IMR-90 (cell line): Measurements from ENCODE around the gene HS6ST3. TPM values are rescaled to one million over a fixed set of nuclear protein-coding genes. Genes with fewer than 3 reads are reported as not detected.

ENCODE experiments used
- ATAC-seq: fragments of 200-7000 bp; cut with Tn5 transposase; 2 replicates; pipeline ENCODE4 v1.9.1; 2020; ENCODE audit warnings: low read depth, mild to moderate bottlenecking, moderate library complexity
- BruUV-seq: library from RNA; stranded (reverse); fragments of 400-500 nt; replicated peaks from 2 replicates; lab custom pipeline; 2021; lab: Mats Ljungman, UMichigan
- CTCF ChIA-PET: fragments of 300-600 bp; formaldehyde crosslinking; extraction: SDS; loops from one replicate; lab custom pipeline; 2021; ENCODE audit warnings: antibody characterized with exemption; lab: Yijun Ruan, JAX
- POLR2A ChIA-PET: fragments of 300-600 bp; sonication (Branson Sonifier 250); formaldehyde crosslinking; loops from one replicate; lab custom pipeline; 2022; ENCODE audit warnings: antibody characterized with exemption; ENCODE audit not compliant: unreplicated experiment; lab: Charles Lee
- DNase-seq: peaks from one replicate; pipeline ENCODE4 v3.0.0; 2013
- H2AFZ ChIP-seq: replicated peaks from 2 replicates; pipeline ENCODE3; 2013; ENCODE audit warnings: low read length, mild to moderate bottlenecking; ENCODE audit not compliant: poor library complexity
- H2AK5ac ChIP-seq: 2 replicates; pipeline ENCODE4 v1.6.1; 2013; ENCODE audit warnings: low read depth, low read length, inconsistent platforms
- H2AK9ac ChIP-seq: replicated peaks from 2 replicates; pipeline ENCODE3; 2013; ENCODE audit warnings: mild to moderate bottlenecking, low read depth, low read length, moderate library complexity; ENCODE audit not compliant: poor library complexity
- H2BK120ac ChIP-seq: 2 replicates; pipeline ENCODE4 v1.6.1; 2013; ENCODE audit warnings: low read depth, low read length, inconsistent platforms
- H2BK15ac ChIP-seq: 3 replicates; pipeline ENCODE4 v1.6.1; 2013; ENCODE audit warnings: low read depth, low read length, inconsistent platforms
- H2BK20ac ChIP-seq: 2 replicates; pipeline ENCODE4 v1.6.1; 2013; ENCODE audit warnings: low read depth, mild to moderate bottlenecking, inconsistent platforms, low read length, moderate library complexity
- H2BK5ac ChIP-seq: 2 replicates; pipeline ENCODE4 v1.6.1; 2013; ENCODE audit warnings: mild to moderate bottlenecking, low read depth, low read length, inconsistent platforms; ENCODE audit not compliant: poor library complexity, severe bottlenecking
- H3K14ac ChIP-seq: replicated peaks from 2 replicates; pipeline ENCODE4 v1.6.1; 2013; ENCODE audit warnings: low read depth, low read length, inconsistent platforms
- H3K18ac ChIP-seq: 2 replicates; pipeline ENCODE4 v1.6.1; 2013; ENCODE audit warnings: low read depth, low read length, control low read depth
- H3K23ac ChIP-seq: 2 replicates; pipeline ENCODE4 v1.6.1; 2013; ENCODE audit warnings: low read depth, low read length, inconsistent platforms
- H3K27ac ChIP-seq: 2 replicates; pipeline ENCODE4 v1.5.1; 2013; ENCODE audit warnings: mild to moderate bottlenecking, control low read depth, low read length; ENCODE audit not compliant: insufficient read depth
- H3K27me3 ChIP-seq: 2 replicates; pipeline ENCODE4 v1.6.1; 2013; ENCODE audit warnings: low read length; ENCODE audit not compliant: control insufficient read depth, insufficient read depth
- H3K36me3 ChIP-seq: 2 replicates; pipeline ENCODE4 v1.6.1; 2013; ENCODE audit warnings: low read length, mixed read lengths; ENCODE audit not compliant: control insufficient read depth, insufficient read depth
- H3K4ac ChIP-seq: 2 replicates; pipeline ENCODE4 v1.6.1; 2013; ENCODE audit warnings: low read depth, low read length, inconsistent platforms
- H3K4me1 ChIP-seq: 2 replicates; pipeline ENCODE4 v1.6.1; 2013; ENCODE audit warnings: low read length, mixed read lengths; ENCODE audit not compliant: control insufficient read depth, insufficient read depth
- H3K4me2 ChIP-seq: 2 replicates; pipeline ENCODE4 v1.6.1; 2013; ENCODE audit warnings: low read depth, mild to moderate bottlenecking, control low read depth, low read length, moderate library complexity
- H3K4me3 ChIP-seq: 2 replicates; pipeline ENCODE4 v1.5.1; 2013; ENCODE audit warnings: low read depth, mild to moderate bottlenecking, control low read depth, low read length, moderate library complexity; ENCODE audit not compliant: insufficient read depth
- H3K56ac ChIP-seq: 2 replicates; pipeline ENCODE4 v1.6.1; 2013; ENCODE audit warnings: low read length, inconsistent platforms; ENCODE audit not compliant: insufficient read depth; ENCODE audit errors: extremely low read depth
- H3K79me1 ChIP-seq, 2 experiments: 2 replicates each; pipeline ENCODE4 v1.6.1; 2013; ENCODE audit warnings: low read length in 2 of 2, inconsistent platforms in 1 of 2, low read depth in 1 of 2
- H3K9ac ChIP-seq: 2 replicates; pipeline ENCODE4 v1.6.1; 2013; ENCODE audit warnings: low read depth, low read length, control low read depth
- H3K9me1 ChIP-seq: 2 replicates; pipeline ENCODE4 v1.6.1; 2013; ENCODE audit warnings: low read length, inconsistent platforms; ENCODE audit not compliant: insufficient read depth
- H3K9me3 ChIP-seq: 2 replicates; pipeline ENCODE4 v1.6.1; 2013; ENCODE audit warnings: low read length; ENCODE audit not compliant: control insufficient read depth, insufficient read depth
- H4K20me1 ChIP-seq: 2 replicates; pipeline ENCODE4 v1.6.1; 2013; ENCODE audit warnings: low read length, inconsistent platforms; ENCODE audit not compliant: insufficient read depth
- H4K5ac ChIP-seq: 2 replicates; pipeline ENCODE4 v1.6.1; 2013; ENCODE audit warnings: mild to moderate bottlenecking, low read depth, low read length, control low read depth
- H4K8ac ChIP-seq, 2 experiments: 2 replicates each; pipeline ENCODE4 v1.6.1; 2013; ENCODE audit warnings: low read depth in 2 of 2, low read length in 2 of 2, control low read depth in 1 of 2, inconsistent platforms in 1 of 2
- H4K91ac ChIP-seq: 2 replicates; pipeline ENCODE4 v1.6.1; 2013; ENCODE audit warnings: low read depth, low read length, inconsistent platforms; ENCODE audit not compliant: insufficient read depth
- BHLHE40 ChIP-seq: fragments of 150-350 bp; IDR thresholded peaks from 2 replicates; pipeline ENCODE4 v1.6.1; 2016; ENCODE audit warnings: mild to moderate bottlenecking, low read depth, low read length
- CEBPB ChIP-seq: IDR thresholded peaks from 2 replicates; pipeline ENCODE4 v1.6.1; 2012; ENCODE audit warnings: low read depth, low read length, improper control_type of control experiment
- CHD1 ChIP-seq: IDR thresholded peaks from 2 replicates; pipeline ENCODE4 v1.6.1; 2012; ENCODE audit warnings: low read depth, low read length, improper control_type of control experiment
- ELK1 ChIP-seq: fragments of 150-350 bp; IDR thresholded peaks from 2 replicates; pipeline ENCODE4 v1.6.1; 2016; ENCODE audit warnings: low read depth, mild to moderate bottlenecking, low read length, moderate library complexity, borderline replicate concordance
- FOS ChIP-seq: fragments of 150-350 bp; IDR thresholded peaks from 2 replicates; pipeline ENCODE4 v1.6.1; 2016; ENCODE audit warnings: low read depth, low read length
- MAFK ChIP-seq: IDR thresholded peaks from 2 replicates; pipeline ENCODE4 v1.6.1; 2012; ENCODE audit warnings: low read depth, low read length, improper control_type of control experiment
- MAZ ChIP-seq: IDR thresholded peaks from 2 replicates; pipeline ENCODE4 v1.6.1; 2012; ENCODE audit warnings: low read depth, mild to moderate bottlenecking, low read length, improper control_type of control experiment, moderate library complexity, borderline replicate concordance
- MXI1 ChIP-seq: IDR thresholded peaks from 2 replicates; pipeline ENCODE4 v1.6.1; 2012; ENCODE audit warnings: low read depth, mild to moderate bottlenecking, low read length, moderate library complexity, borderline replicate concordance
- NFE2L2 ChIP-seq: fragments of 150-350 bp; IDR thresholded peaks from 2 replicates; pipeline ENCODE4 v1.6.1; 2016; ENCODE audit warnings: low read depth, mild to moderate bottlenecking, low read length
- POLR2A ChIP-seq: IDR thresholded peaks from 2 replicates; pipeline ENCODE4 v1.6.1; 2012; ENCODE audit warnings: mild to moderate bottlenecking, low read depth, low read length
- RAD21 ChIP-seq: IDR thresholded peaks from 2 replicates; pipeline ENCODE4 v1.6.1; 2012; ENCODE audit warnings: low read length, improper control_type of control experiment
- RCOR1 ChIP-seq: IDR thresholded peaks from 2 replicates; pipeline ENCODE4 v1.6.1; 2012; ENCODE audit warnings: mild to moderate bottlenecking, low read length, improper control_type of control experiment; ENCODE audit not compliant: insufficient replicate concordance
- RFX5 ChIP-seq: IDR thresholded peaks from 2 replicates; pipeline ENCODE4 v1.8.0; 2012; ENCODE audit warnings: low read depth, mild to moderate bottlenecking, low read length, moderate library complexity
- SMC3 ChIP-seq: fragments of 150-350 bp; IDR thresholded peaks from 2 replicates; pipeline ENCODE4 v1.6.1; 2016; ENCODE audit warnings: low read depth, mild to moderate bottlenecking, antibody characterized with exemption, low read length, moderate library complexity
- dilution Hi-C: fragments of 300-500 bp; cut with HindIII; formaldehyde crosslinking; loops from one replicate; pipeline ENCODE4 v1.14.3; 2018; ENCODE audit warnings: low sequenced_read_pairs; ENCODE audit not compliant: unreplicated experiment
- in situ Hi-C: fragments of 300-500 bp; cut with MboI; formaldehyde crosslinking; loops from 3 replicates; pipeline ENCODE4 v1.14.3; 2019; ENCODE audit warnings: low sequenced_read_pairs, inconsistent platforms, mixed read lengths
- intact Hi-C: fragments of 100-400 bp; cut with micrococcal nuclease; formaldehyde crosslinking; loops from 2 replicates; pipeline ENCODE4 v1.10.0; 2022
- polyA plus RNA-seq, 3 experiments: library from polyadenylated mRNA; depleted of rRNA; stranded (reverse); fragments of >200 nt; gene quantifications; 2 replicates each; pipeline ENCODE4 v1.2.3, GENCODE V29; 2012; ENCODE audit warnings: low replicate concordance in 1 of 3
- total RNA-seq: library from RNA; depleted of rRNA; stranded (reverse); fragments of >200 nt; gene quantifications from 2 replicates; pipeline ENCODE4 v1.2.3, GENCODE V29; 2012
- TF ChIP-seq, protein P1 (sequence below): fragments of 150-350 bp; IDR thresholded peaks from 2 replicates; pipeline ENCODE4 v1.6.1; 2017; ENCODE audit warnings: mild to moderate bottlenecking, antibody characterized with exemption, low read length, low read depth
- TF ChIP-seq, protein P2 (sequence below): conservative IDR thresholded peaks from 2 replicates; pipeline ENCODE4 v1.5.1; 2012; ENCODE audit warnings: mild to moderate bottlenecking, low read depth, low read length, improper control_type of control experiment

Gene HS6ST3
- total and polyA plus RNA-seq, 2 of the 4 experiments (the other 2 are of a cell fraction), result not detected

DNA sequence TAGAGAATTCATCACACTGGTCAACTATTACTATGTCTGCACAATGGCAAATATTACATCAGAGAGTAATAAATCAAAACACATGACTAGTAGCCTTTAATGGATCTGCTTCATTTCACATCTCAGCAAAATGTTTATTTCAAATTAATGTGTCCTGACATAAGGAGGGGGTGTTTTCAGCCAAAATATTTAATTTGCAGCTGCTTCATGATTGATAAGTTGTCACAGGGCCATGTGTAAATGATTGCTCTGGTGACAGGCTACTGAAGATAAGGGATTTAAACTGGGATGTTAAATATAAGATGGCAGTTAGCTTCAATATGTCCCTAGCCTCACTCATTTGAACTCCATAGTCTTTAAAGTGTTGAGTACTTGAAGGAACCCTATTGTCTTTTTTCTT, 601.1 kb downstream of the HS6ST3 start:
- Histone ChIP-seq H3K23ac (no peak overlapping the region), H2BK5ac (no peak overlapping the region), H3K79me1 (no peaks in the 10 kb centered on the region), H4K5ac (no peak overlapping the region), H4K91ac (no peak overlapping the region), H2AK9ac (no peak overlapping the region), H4K8ac (no peak overlapping the region), H3K18ac (no peak overlapping the region), H3K4me2 (no peak overlapping the region), H3K9me1 (no peaks in the 10 kb centered on the region), H2BK120ac (no peak overlapping the region), H2AFZ (no peak overlapping the region), H2AK5ac (no peak overlapping the region), H3K9me3 (peaks cover under 1% of the 10 kb centered on the region; the same call in 1 of the 2 replicates), H3K36me3 (no peaks in the 10 kb centered on the region), H3K56ac (no peak overlapping the region), H3K9ac (no peak overlapping the region), H4K20me1 (no peaks in the 10 kb centered on the region), H3K14ac (no peak overlapping the region), H2BK15ac (no peak overlapping the region), H3K27ac (no peak overlapping the region), H3K4me3 (no peak overlapping the region), H3K4ac (no peak overlapping the region), H3K27me3 (no peaks in the 10 kb centered on the region), H2BK20ac (no peak overlapping the region), H3K4me1 (no peaks in the 10 kb centered on the region)
- DNase-seq (no peak), ATAC-seq (no peak)
- POLR2A ChIA-PET, result no interaction called here
- dilution Hi-C loops, result no loop called here
- no TSS peak for BruUV-seq
- TF ChIP-seq ELK1, result no peak
- TF ChIP-seq, protein P1, sequence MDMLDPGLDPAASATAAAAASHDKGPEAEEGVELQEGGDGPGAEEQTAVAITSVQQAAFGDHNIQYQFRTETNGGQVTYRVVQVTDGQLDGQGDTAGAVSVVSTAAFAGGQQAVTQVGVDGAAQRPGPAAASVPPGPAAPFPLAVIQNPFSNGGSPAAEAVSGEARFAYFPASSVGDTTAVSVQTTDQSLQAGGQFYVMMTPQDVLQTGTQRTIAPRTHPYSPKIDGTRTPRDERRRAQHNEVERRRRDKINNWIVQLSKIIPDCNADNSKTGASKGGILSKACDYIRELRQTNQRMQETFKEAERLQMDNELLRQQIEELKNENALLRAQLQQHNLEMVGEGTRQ, result no peak
- no peak for TF ChIP-seq MXI1
- TF ChIP-seq, protein P2, sequence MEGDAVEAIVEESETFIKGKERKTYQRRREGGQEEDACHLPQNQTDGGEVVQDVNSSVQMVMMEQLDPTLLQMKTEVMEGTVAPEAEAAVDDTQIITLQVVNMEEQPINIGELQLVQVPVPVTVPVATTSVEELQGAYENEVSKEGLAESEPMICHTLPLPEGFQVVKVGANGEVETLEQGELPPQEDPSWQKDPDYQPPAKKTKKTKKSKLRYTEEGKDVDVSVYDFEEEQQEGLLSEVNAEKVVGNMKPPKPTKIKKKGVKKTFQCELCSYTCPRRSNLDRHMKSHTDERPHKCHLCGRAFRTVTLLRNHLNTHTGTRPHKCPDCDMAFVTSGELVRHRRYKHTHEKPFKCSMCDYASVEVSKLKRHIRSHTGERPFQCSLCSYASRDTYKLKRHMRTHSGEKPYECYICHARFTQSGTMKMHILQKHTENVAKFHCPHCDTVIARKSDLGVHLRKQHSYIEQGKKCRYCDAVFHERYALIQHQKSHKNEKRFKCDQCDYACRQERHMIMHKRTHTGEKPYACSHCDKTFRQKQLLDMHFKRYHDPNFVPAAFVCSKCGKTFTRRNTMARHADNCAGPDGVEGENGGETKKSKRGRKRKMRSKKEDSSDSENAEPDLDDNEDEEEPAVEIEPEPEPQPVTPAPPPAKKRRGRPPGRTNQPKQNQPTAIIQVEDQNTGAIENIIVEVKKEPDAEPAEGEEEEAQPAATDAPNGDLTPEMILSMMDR, result no peak
- no peak for TF ChIP-seq RAD21
- no peak for TF ChIP-seq NFE2L2
- TF ChIP-seq POLR2A, result no peak
- TF ChIP-seq RCOR1, result no peak
- TF ChIP-seq BHLHE40, result no peak
- TF ChIP-seq MAFK, result no peak
- no peak for TF ChIP-seq RFX5
- TF ChIP-seq FOS, result no peak
- TF ChIP-seq CHD1, result no peak
- TF ChIP-seq CEBPB, result no peak
- TF ChIP-seq MAZ, result no peak
- no peak for TF ChIP-seq SMC3
- intact Hi-C loops, result no loop called here
- in situ Hi-C loops, result no loop called here
- CTCF ChIA-PET, result no interaction called here
